ENCODE results near the gene PDS5B.

DNA sequence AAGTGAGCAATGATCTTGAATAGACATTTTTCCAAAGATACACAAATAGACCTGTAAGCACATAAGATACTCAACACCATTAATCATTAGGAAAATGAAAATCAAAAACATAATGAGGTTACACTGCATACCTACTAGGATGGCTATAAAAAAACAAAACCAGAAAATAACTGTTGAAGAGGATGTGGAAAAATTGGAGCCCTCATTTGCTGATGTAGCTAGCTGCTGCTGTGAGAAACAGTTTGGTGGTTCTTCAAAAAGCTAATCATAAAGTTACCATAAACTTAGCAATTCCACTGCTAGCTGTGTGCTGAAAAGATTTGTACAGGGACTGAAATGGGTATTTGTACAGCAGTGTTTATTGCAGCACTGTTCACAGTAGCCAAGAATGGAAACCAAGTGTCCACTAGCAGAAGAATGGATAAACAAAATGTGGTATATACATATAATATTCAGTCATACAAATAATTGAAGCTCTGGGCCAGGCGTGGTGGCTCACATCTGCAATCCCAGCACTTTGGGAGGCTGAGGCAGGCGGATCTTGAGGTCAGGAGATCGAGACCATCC, 46.2 kb downstream of the PDS5B start:
- TF ChIP-seq, protein P1, sequence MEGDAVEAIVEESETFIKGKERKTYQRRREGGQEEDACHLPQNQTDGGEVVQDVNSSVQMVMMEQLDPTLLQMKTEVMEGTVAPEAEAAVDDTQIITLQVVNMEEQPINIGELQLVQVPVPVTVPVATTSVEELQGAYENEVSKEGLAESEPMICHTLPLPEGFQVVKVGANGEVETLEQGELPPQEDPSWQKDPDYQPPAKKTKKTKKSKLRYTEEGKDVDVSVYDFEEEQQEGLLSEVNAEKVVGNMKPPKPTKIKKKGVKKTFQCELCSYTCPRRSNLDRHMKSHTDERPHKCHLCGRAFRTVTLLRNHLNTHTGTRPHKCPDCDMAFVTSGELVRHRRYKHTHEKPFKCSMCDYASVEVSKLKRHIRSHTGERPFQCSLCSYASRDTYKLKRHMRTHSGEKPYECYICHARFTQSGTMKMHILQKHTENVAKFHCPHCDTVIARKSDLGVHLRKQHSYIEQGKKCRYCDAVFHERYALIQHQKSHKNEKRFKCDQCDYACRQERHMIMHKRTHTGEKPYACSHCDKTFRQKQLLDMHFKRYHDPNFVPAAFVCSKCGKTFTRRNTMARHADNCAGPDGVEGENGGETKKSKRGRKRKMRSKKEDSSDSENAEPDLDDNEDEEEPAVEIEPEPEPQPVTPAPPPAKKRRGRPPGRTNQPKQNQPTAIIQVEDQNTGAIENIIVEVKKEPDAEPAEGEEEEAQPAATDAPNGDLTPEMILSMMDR (IDR thresholded peaks at IDR 0.05; ENCODE audit: insufficient read depth, low read length, poor library complexity, severe bottlenecking): no peak
- TF ChIP-seq EZH2phosphoT487 (conservative IDR thresholded peaks at IDR 0.05; ENCODE audit: low read length): no peak

Data from SU-DHL-6 (cell line).